HepG2 (cell line): ENCODE results near the gene HSP90AB1. TPM values are rescaled to one million over a fixed set of nuclear protein-coding genes. Genes with fewer than 3 reads are reported as not detected.

Experiments used
- CREBL2 ChIP-seq: sonication (generic); formaldehyde crosslinking; IDR thresholded peaks from 2 replicates; pipeline ENCODE4 v1.8.1; 2023; ENCODE audit warnings: missing genetic modification reagents, mild to moderate bottlenecking, borderline replicate concordance
- LRRFIP1 ChIP-seq: sonication (generic); formaldehyde crosslinking; conservative IDR thresholded peaks from 2 replicates; pipeline ENCODE4 v1.4.0; 2020; ENCODE audit warnings: missing genetic modification reagents
- PHF5A ChIP-seq: IDR thresholded peaks from one replicate; pipeline ENCODE4 v1.6.1; 2018; ENCODE audit warnings: low read depth, missing genetic modification reagents; ENCODE audit not compliant: unreplicated experiment
- PPARG ChIP-seq: conservative IDR thresholded peaks from 2 replicates; pipeline ENCODE4 v1.6.1; 2016; ENCODE audit warnings: missing biosample characterization, missing genetic modification reagents
- PRDM10 ChIP-seq: sonication (generic); formaldehyde crosslinking; IDR thresholded peaks from 2 replicates; pipeline ENCODE4 v1.4.0; 2020; ENCODE audit warnings: low read depth, missing genetic modification reagents
- PRDM15 ChIP-seq: sonication (generic); formaldehyde crosslinking; IDR thresholded peaks from 2 replicates; pipeline ENCODE4 v1.4.0; 2020; ENCODE audit warnings: missing genetic modification reagents
- PREB ChIP-seq: sonication (generic); formaldehyde crosslinking; IDR thresholded peaks from 2 replicates; pipeline ENCODE4 v1.4.0; 2020; ENCODE audit warnings: missing genetic modification reagents
- SALL1 ChIP-seq: sonication (generic); formaldehyde crosslinking; IDR thresholded peaks from 2 replicates; pipeline ENCODE4 v1.8.0; 2022; ENCODE audit warnings: mild to moderate bottlenecking, missing genetic modification reagents
- SATB2 ChIP-seq: sonication (generic); formaldehyde crosslinking; IDR thresholded peaks from 2 replicates; pipeline ENCODE4 v1.5.0; 2020; ENCODE audit warnings: missing genetic modification reagents
- SRSF1 ChIP-seq: fragments of 200-400 bp; formaldehyde crosslinking; optimal IDR thresholded peaks from 2 replicates; pipeline ENCODE3; 2017; ENCODE audit warnings: mild to moderate bottlenecking, low read depth, low read length, moderate library complexity
- TAF15 ChIP-seq: fragments of 200-400 bp; formaldehyde crosslinking; IDR thresholded peaks from one replicate; pipeline ENCODE4 v1.6.1; 2018; ENCODE audit warnings: mild to moderate bottlenecking, low read depth, low read length; ENCODE audit not compliant: poor library complexity, severe bottlenecking
- ZBTB7A ChIP-seq: sonication (generic); formaldehyde crosslinking; IDR thresholded peaks from 2 replicates; pipeline ENCODE4 v1.8.0; 2022; ENCODE audit warnings: mild to moderate bottlenecking, missing genetic modification reagents
- ZNF24 ChIP-seq: fragments of 450-650 bp; IDR thresholded peaks from 2 replicates; pipeline ENCODE4 v1.6.1; 2017; ENCODE audit warnings: antibody characterized with exemption, mild to moderate bottlenecking
- ZNF513 ChIP-seq: sonication (generic); formaldehyde crosslinking; conservative IDR thresholded peaks from 2 replicates; pipeline ENCODE4 v1.5.0; 2020; ENCODE audit warnings: missing genetic modification reagents
- ZNF547 ChIP-seq: sonication (generic); formaldehyde crosslinking; IDR thresholded peaks from 2 replicates; pipeline ENCODE4 v1.5.1; 2020; ENCODE audit warnings: mild to moderate bottlenecking, missing genetic modification reagents
- polyA plus RNA-seq, 8 experiments: library from polyadenylated mRNA; depleted of rRNA in 3 of 8; stranded (reverse) in 7 of 8; unstranded in 1 of 8; fragments of >200 nt; fragmentation: Illumina TruSeq in 4 of 8; extraction: Trizol in 4 of 8; gene quantifications; 2 replicates each; pipeline versions ENCODE4 v1.2.1 to v1.2.3, GENCODE V29; 2011 to 2016; ENCODE audit warnings: low read depth in 4 of 8, missing spikeins in 1 of 8, mixed read lengths in 1 of 8; ENCODE audit not compliant: insufficient read depth in 1 of 8
- total RNA-seq, 5 experiments: library from RNA; depleted of rRNA; stranded (reverse); fragments of >200 nt; fragmentation: Illumina TruSeq; extraction: Trizol; gene quantifications; 2 replicates each; pipeline ENCODE4 v1.2.3, GENCODE V29; 2016; ENCODE audit warnings: low read depth in 1 of 5

Gene HSP90AB1
- total and polyA plus RNA-seq, 2 of the 13 experiments (the other 11 are each of a cell fraction or from before 2014, with no cell fraction given): 1,325 to 1,472 TPM

GRCh38 chr6:44275749-44276648, 29.1 kb downstream of the HSP90AB1 start (continued):
- TF ChIP-seq PHF5A (CRISPR knock-in tag): no peak
- TF ChIP-seq PRDM15 (CRISPR knock-in tag): no peak
- TF ChIP-seq CREBL2 (CRISPR knock-in tag): 0 out of 2 replicates have a peak, but pooled peaks have one; percentile 78
- peak; percentile 42; the same call in 1 of the 2 replicates for TF ChIP-seq SALL1 (CRISPR knock-in tag)
- no peak for TF ChIP-seq SRSF1
- no peak for TF ChIP-seq PRDM10 (CRISPR knock-in tag)
- no peak for TF ChIP-seq LRRFIP1 (CRISPR knock-in tag)
- no peak for TF ChIP-seq SATB2
- TF ChIP-seq ZNF547 (CRISPR knock-in tag): no peak; the same call in 1 of the 2 replicates
- TF ChIP-seq TAF15: no peak
- no peak for TF ChIP-seq PREB (CRISPR knock-in tag)
- no peak for TF ChIP-seq PPARG (CRISPR knock-in tag)
- no peak for TF ChIP-seq ZBTB7A (CRISPR knock-in tag)
- no peak for TF ChIP-seq ZNF513 (CRISPR knock-in tag)
- no peak for TF ChIP-seq ZNF24
